GM23338 (cell line): ENCODE results near the gene INPP5A. TPM values are rescaled to one million over a fixed set of nuclear protein-coding genes. Genes with fewer than 3 reads are reported as not detected.

Experiments used
- ATAC-seq: fragments of 200-7000 bp; cut with Tn5 transposase; 3 replicates; pipeline ENCODE4 v1.9.1; 2020
- DNase-seq: peaks from one replicate; pipeline ENCODE4 v3.0.0-alpha.2; 2015; ENCODE audit warnings: low spot score
- H2AFZ ChIP-seq: fragments of 200-600 bp; sonication (generic); 2 replicates; pipeline ENCODE4 v1.8.0; 2016; ENCODE audit warnings: antibody characterized with exemption, mild to moderate bottlenecking, moderate library complexity
- H3F3A ChIP-seq: fragments of 200-600 bp; sonication (generic); replicated peaks from 2 replicates; pipeline ENCODE4 v1.8.0; 2017; ENCODE audit warnings: antibody characterized with exemption, mixed run types, low read depth
- H3K27ac ChIP-seq: fragments of 200-600 bp; sonication (generic); 2 replicates; pipeline ENCODE4 v1.6.1; 2016; ENCODE audit warnings: low read depth
- H3K27me3 ChIP-seq: fragments of 200-600 bp; sonication (generic); 2 replicates; pipeline ENCODE4 v1.8.0; 2016; ENCODE audit warnings: mild to moderate bottlenecking, mixed run types, moderate library complexity; ENCODE audit not compliant: insufficient read depth
- H3K36me3 ChIP-seq: fragments of 200-600 bp; sonication (generic); 2 replicates; pipeline ENCODE4 v1.8.0; 2016; ENCODE audit warnings: mild to moderate bottlenecking; ENCODE audit not compliant: insufficient read depth
- H3K4me1 ChIP-seq: fragments of 200-600 bp; sonication (generic); 2 replicates; pipeline ENCODE4 v1.8.0; 2016; ENCODE audit warnings: mild to moderate bottlenecking, moderate library complexity; ENCODE audit not compliant: insufficient read depth
- H3K4me2 ChIP-seq: fragments of 200-600 bp; sonication (generic); 2 replicates; pipeline ENCODE4 v1.7.1; 2017; ENCODE audit warnings: mixed run types
- H3K4me3 ChIP-seq: fragments of 200-600 bp; sonication (generic); 2 replicates; pipeline ENCODE4 v1.6.1; 2016; ENCODE audit warnings: mixed run types
- H3K79me2 ChIP-seq: fragments of 200-600 bp; sonication (generic); replicated peaks from 2 replicates; pipeline ENCODE4 v1.8.0; 2017; ENCODE audit warnings: mild to moderate bottlenecking; ENCODE audit not compliant: insufficient read depth
- H3K9me2 ChIP-seq: fragments of 200-600 bp; sonication (generic); 2 replicates; pipeline ENCODE4 v1.8.0; 2017; ENCODE audit not compliant: insufficient read depth
- H4K20me1 ChIP-seq: fragments of 200-600 bp; sonication (generic); replicated peaks from 2 replicates; pipeline ENCODE4 v1.8.0; 2017; ENCODE audit warnings: mild to moderate bottlenecking; ENCODE audit not compliant: insufficient read depth
- H3K27ac Mint-ChIP-seq: 2 replicates; pipeline ENCODE4 v1.8.0; 2020; ENCODE audit warnings: inconsistent platforms, mild to moderate bottlenecking, moderate library complexity, mixed read lengths
- H3K27me3 Mint-ChIP-seq: 3 replicates; pipeline ENCODE4 v1.8.0; 2022; ENCODE audit warnings: low read depth, mild to moderate bottlenecking, moderate library complexity, mixed read lengths, inconsistent platforms; ENCODE audit not compliant: insufficient read depth, poor library complexity
- H3K36me3 Mint-ChIP-seq: 3 replicates; pipeline ENCODE4 v1.8.0; 2021; ENCODE audit warnings: low read depth, mild to moderate bottlenecking, inconsistent platforms, moderate library complexity, mixed read lengths
- H3K4me1 Mint-ChIP-seq: 3 replicates; pipeline ENCODE4 v1.8.0; 2020; ENCODE audit warnings: mild to moderate bottlenecking, inconsistent platforms, mixed read lengths
- H3K4me3 Mint-ChIP-seq: 3 replicates; pipeline ENCODE4 v1.8.0; 2021; ENCODE audit warnings: moderate library complexity, mild to moderate bottlenecking, inconsistent platforms, mixed read lengths
- H3K9me3 Mint-ChIP-seq: 3 replicates; pipeline ENCODE4 v1.8.0; 2020; ENCODE audit warnings: moderate library complexity, mild to moderate bottlenecking, inconsistent platforms, mixed read lengths
- CREB1 ChIP-seq: fragments of 250-450 bp; sonication (Bioruptor Pico); IDR thresholded peaks from 2 replicates; pipeline ENCODE4 v1.5.0; 2020; ENCODE audit warnings: low read depth, mild to moderate bottlenecking, moderate library complexity
- CTCF ChIP-seq, 2 experiments: fragments of 200-600 bp in 1 of 2; sonication (generic) in 1 of 2; conservative IDR thresholded peaks; 2 replicates each; pipeline versions ENCODE4 v1.5.1 to v1.6.1; 2016 to 2017; ENCODE audit warnings: antibody characterized with exemption in 2 of 2, low read depth in 2 of 2, mild to moderate bottlenecking in 2 of 2, moderate library complexity in 1 of 2
- ETS1 ChIP-seq: IDR thresholded peaks from 2 replicates; pipeline ENCODE4 v1.6.1; 2016; ENCODE audit warnings: antibody characterized with exemption
- EZH2 ChIP-seq: fragments of 200-600 bp; sonication (generic); IDR thresholded peaks from one replicate; pipeline ENCODE4 v1.8.0; 2017; ENCODE audit warnings: antibody characterized with exemption, mild to moderate bottlenecking, low read depth; ENCODE audit not compliant: unreplicated experiment
- EZH2phosphoT487 ChIP-seq: fragments of 200-600 bp; sonication (generic); IDR thresholded peaks from one replicate; pipeline ENCODE4 v1.8.1; 2018; ENCODE audit warnings: antibody characterized with exemption; ENCODE audit not compliant: unreplicated experiment
- JUNB ChIP-seq: IDR thresholded peaks from one replicate; pipeline ENCODE4 v1.6.1; 2016; ENCODE audit warnings: antibody characterized with exemption; ENCODE audit not compliant: unreplicated experiment
- NANOG ChIP-seq: IDR thresholded peaks from 2 replicates; pipeline ENCODE4 v1.6.1; 2016; ENCODE audit warnings: antibody characterized with exemption, borderline replicate concordance
- POLR2AphosphoS5 ChIP-seq: IDR thresholded peaks from 2 replicates; pipeline ENCODE4 v1.6.1; 2016; ENCODE audit warnings: antibody characterized with exemption, low read depth
- REST ChIP-seq: IDR thresholded peaks from one replicate; pipeline ENCODE4 v1.6.1; 2018; ENCODE audit warnings: antibody characterized with exemption; ENCODE audit not compliant: unreplicated experiment
- STAT1 ChIP-seq: IDR thresholded peaks from one replicate; pipeline ENCODE4 v1.6.1; 2016; ENCODE audit warnings: antibody characterized with exemption; ENCODE audit not compliant: unreplicated experiment
- ZNF114 ChIP-seq: fragments of 250-450 bp; sonication (Bioruptor Pico); IDR thresholded peaks from 2 replicates; pipeline ENCODE4 v1.5.0; 2020; ENCODE audit warnings: mild to moderate bottlenecking, moderate library complexity
- ZNF331 ChIP-seq: fragments of 250-450 bp; sonication (Bioruptor Pico); IDR thresholded peaks from 2 replicates; pipeline ENCODE4 v1.5.0; 2020; ENCODE audit warnings: low read depth, mild to moderate bottlenecking, moderate library complexity
- ZNF462 ChIP-seq: fragments of 250-450 bp; sonication (Bioruptor Pico); IDR thresholded peaks from 2 replicates; pipeline ENCODE4 v1.5.0; 2020; ENCODE audit warnings: mild to moderate bottlenecking, moderate library complexity
- polyA plus RNA-seq: library from polyadenylated mRNA; unstranded; fragments of >200 nt; fragmentation: Nextera tagmentation; extraction: Ambion mirVana; gene quantifications from 2 replicates; pipeline ENCODE4 v1.2.1, GENCODE V29; 2016
- total RNA-seq: library from RNA; depleted of rRNA; stranded (reverse); fragments of >200 nt; shearing (Covaris generic); gene quantifications from 2 replicates; pipeline ENCODE4 v1.2.3, GENCODE V29; 2014

The INPP5A gene
- total and polyA plus RNA-seq, 2 experiments from 2014 or later = 5.9 to 40.6 TPM

- H3K36me3 ChIP-seq = no peaks in the 10 kb centered on the region
- no peaks in the 10 kb centered on the region for H3K9me2 ChIP-seq
- H3F3A ChIP-seq = 0 out of 2 replicates have a peak, but pooled peaks cover 6% of the 10 kb centered on the region
- H2AFZ ChIP-seq = no peak overlapping the region
- H3K27me3 ChIP-seq = no peaks in the 10 kb centered on the region
- Mint-ChIP-seq H3K9me3 (peaks cover 17% of the 10 kb centered on the region), H3K4me3 (no peak overlapping the region), H3K27me3 (peaks cover 11% of the 10 kb centered on the region), H3K27ac (no peak overlapping the region), H3K36me3 (peaks cover 19% of the 10 kb centered on the region), H3K4me1 (no peaks in the 10 kb centered on the region; the same call in 2 of the 3 replicates)
- ATAC-seq = no peak
- no peak overlapping the region for H3K4me3 ChIP-seq
- H3K4me2 ChIP-seq = no peak overlapping the region
- TF ChIP-seq ZNF331 (CRISPR knock-in tag) (no peak), NANOG (no peak), POLR2AphosphoS5 (no peak), ZNF462 (CRISPR knock-in tag) (no peak), ZNF114 (no peak), JUNB (no peak), EZH2 (no peak), CTCF (conservative IDR thresholded peaks at IDR 0.05; ENCODE audit: low read depth in 2 of 2) (no peak), STAT1 (no peak), CREB1 (CRISPR knock-in tag) (no peak), REST (no peak), EZH2phosphoT487 (no peak), ETS1 (no peak)
- H4K20me1 ChIP-seq = no peaks in the 10 kb centered on the region
- DNase-seq = no peak
- no peak overlapping the region for H3K27ac ChIP-seq
- H3K4me1 ChIP-seq = no peaks in the 10 kb centered on the region
- no peaks in the 10 kb centered on the region for H3K79me2 ChIP-seq
Measured at GRCh38 chr10:132762267-132762666, 224.7 kb downstream of the INPP5A start.
